Measurements from ENCODE around the gene CLK3. TPM values are rescaled to one million over a fixed set of nuclear protein-coding genes. Genes with fewer than 3 reads are reported as not detected.

Gene CLK3
- total and polyA plus RNA-seq, 2 donors (not counting 3 experiments of a cell fraction or from before 2014, with no cell fraction given) = 75.5 to 121 TPM

DNA sequence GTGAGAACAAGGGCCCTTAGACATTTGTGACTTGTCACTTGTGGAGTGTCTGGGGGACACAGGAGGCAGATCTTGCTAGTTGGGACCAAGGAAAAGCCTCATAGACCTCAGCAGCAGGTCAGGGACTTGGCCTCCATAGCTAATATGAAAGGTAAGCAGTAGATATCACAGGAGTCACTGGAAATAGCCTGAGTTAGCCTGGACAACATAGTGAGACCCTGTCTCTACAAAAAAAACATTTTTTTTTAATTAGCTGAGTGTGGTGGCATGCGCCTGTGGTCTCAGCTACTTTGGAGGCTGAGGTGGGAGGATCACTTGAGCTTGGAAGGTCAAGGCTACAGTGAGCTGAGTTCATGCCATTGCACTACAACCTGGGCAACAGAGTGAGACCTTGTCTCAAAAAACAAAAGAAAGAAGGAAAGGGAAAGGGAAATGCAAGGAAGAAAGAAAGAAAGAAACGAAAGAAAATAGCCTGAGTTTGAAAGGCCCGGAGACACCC lies 37.1 kb upstream of the CLK3 start:
- intact Hi-C loops (cut with micrococcal nuclease) (no loop called here), dilution Hi-C loops (cut with MboI; ENCODE audit: extremely low pct_ligation_motif_present, low sequenced_read_pairs) (no loop called here)
- ChIA-PET CTCF (interaction anchor here (1.2 kb wide), 1 partner anchor 9 kb away, joined by 3 read pairs; no protein-coding TSS in a partner anchor), POLR2A (no interaction called here)
- Histone ChIP-seq H3K4me2 (ENCODE audit: insufficient read depth, low read length) (no peak overlapping the region), H3K4me1 (ENCODE audit: control insufficient read depth, extremely low read depth, insufficient read depth, low read length) (peaks cover 23% of the 10 kb centered on the region), H3K27me3 (ENCODE audit: control insufficient read depth in 2 of 2, insufficient read depth in 2 of 2, low read length in 2 of 2) (no peaks in the 10 kb centered on the region), H3K79me2 (ENCODE audit: control insufficient read depth, insufficient read depth, low read length) (no peaks in the 10 kb centered on the region), H3K4me3 (replicated peaks in 1 of 3; ENCODE audit: insufficient read depth in 1 of 3, low read depth in 1 of 3, low read length in 3 of 3) (no peak overlapping the region), H3K9me1 (replicated peaks; ENCODE audit: control insufficient read depth, extremely low read depth, insufficient read depth, low read length) (no peaks in the 10 kb centered on the region), H4K20me1 (replicated peaks; ENCODE audit: control insufficient read depth, extremely low read depth, insufficient read depth, low read length) (no peaks in the 10 kb centered on the region), H3K9me3 (replicated peaks; ENCODE audit: control insufficient read depth, insufficient read depth, low read length) (no peaks in the 10 kb centered on the region), H2AFZ (ENCODE audit: low read depth, low read length) (no peak overlapping the region), H3K27ac (ENCODE audit: insufficient read depth, low read depth, low read length) (no peak overlapping the region), H3K36me3 (ENCODE audit: control insufficient read depth in 2 of 2, extremely low read depth in 1 of 2, insufficient read depth in 2 of 2, low read length in 2 of 2) (no peaks in the 10 kb centered on the region), H3K9ac (replicated peaks; ENCODE audit: extremely low read depth, insufficient read depth, low read length) (no peak overlapping the region)
- FAIRE-seq (no peak), DNase-seq (ENCODE audit: low read depth, low spot score) (no peak)
- BruUV-seq (replicated peaks) = no TSS peak
- TF ChIP-seq, protein P1, sequence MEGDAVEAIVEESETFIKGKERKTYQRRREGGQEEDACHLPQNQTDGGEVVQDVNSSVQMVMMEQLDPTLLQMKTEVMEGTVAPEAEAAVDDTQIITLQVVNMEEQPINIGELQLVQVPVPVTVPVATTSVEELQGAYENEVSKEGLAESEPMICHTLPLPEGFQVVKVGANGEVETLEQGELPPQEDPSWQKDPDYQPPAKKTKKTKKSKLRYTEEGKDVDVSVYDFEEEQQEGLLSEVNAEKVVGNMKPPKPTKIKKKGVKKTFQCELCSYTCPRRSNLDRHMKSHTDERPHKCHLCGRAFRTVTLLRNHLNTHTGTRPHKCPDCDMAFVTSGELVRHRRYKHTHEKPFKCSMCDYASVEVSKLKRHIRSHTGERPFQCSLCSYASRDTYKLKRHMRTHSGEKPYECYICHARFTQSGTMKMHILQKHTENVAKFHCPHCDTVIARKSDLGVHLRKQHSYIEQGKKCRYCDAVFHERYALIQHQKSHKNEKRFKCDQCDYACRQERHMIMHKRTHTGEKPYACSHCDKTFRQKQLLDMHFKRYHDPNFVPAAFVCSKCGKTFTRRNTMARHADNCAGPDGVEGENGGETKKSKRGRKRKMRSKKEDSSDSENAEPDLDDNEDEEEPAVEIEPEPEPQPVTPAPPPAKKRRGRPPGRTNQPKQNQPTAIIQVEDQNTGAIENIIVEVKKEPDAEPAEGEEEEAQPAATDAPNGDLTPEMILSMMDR (IDR thresholded peaks at IDR 0.05; ENCODE audit: extremely low read depth in 1 of 2, insufficient read depth in 1 of 2, low read depth in 1 of 2, low read length in 2 of 2) = no peak
- no peak for TF ChIP-seq POLR2AphosphoS5 (IDR thresholded peaks at IDR 0.05; ENCODE audit: insufficient read depth, low read depth, low read length)
- TF ChIP-seq JUN (IDR thresholded peaks at IDR 0.05; ENCODE audit: borderline replicate concordance, insufficient read depth, insufficient read length, low read depth) = no peak
- TF ChIP-seq, protein P2, sequence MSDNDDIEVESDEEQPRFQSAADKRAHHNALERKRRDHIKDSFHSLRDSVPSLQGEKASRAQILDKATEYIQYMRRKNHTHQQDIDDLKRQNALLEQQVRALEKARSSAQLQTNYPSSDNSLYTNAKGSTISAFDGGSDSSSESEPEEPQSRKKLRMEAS (IDR thresholded peaks at IDR 0.05; ENCODE audit: insufficient read depth, insufficient read length) = no peak
- no peak for TF ChIP-seq MYC (IDR thresholded peaks at IDR 0.05; ENCODE audit: low read depth, low read length)
- no peak for TF ChIP-seq FOS (IDR thresholded peaks at IDR 0.05; ENCODE audit: borderline replicate concordance, insufficient read depth, low read length)
- no peak for TF ChIP-seq GATA2 (IDR thresholded peaks at IDR 0.05; ENCODE audit: insufficient read depth, insufficient read length, low read depth, low read length)

Data from endothelial cell of umbilical vein (primary cell).